Ishikawa (cell line): ENCODE data around the gene PIANP.

Source experiments
- CEBPB ChIP-seq: IDR thresholded peaks from 2 replicates; pipeline ENCODE4 v1.6.1; 2012
- CREB1 ChIP-seq: IDR thresholded peaks from 2 replicates; pipeline ENCODE4 v1.6.1; 2012; ENCODE audit warnings: low read depth
- EGR1 ChIP-seq: IDR thresholded peaks from 2 replicates; pipeline ENCODE4 v1.6.1; 2012
- EP300 ChIP-seq: IDR thresholded peaks from 2 replicates; pipeline ENCODE4 v1.6.1; 2012; ENCODE audit warnings: borderline replicate concordance
- FOXM1 ChIP-seq: IDR thresholded peaks from 2 replicates; pipeline ENCODE4 v1.6.1; 2012; ENCODE audit warnings: low read depth, borderline replicate concordance
- NFIC ChIP-seq: IDR thresholded peaks from 2 replicates; pipeline ENCODE4 v1.6.1; 2012
- RAD21 ChIP-seq: IDR thresholded peaks from 2 replicates; pipeline ENCODE4 v1.6.1; 2012; ENCODE audit warnings: low read depth
- TAF1 ChIP-seq: IDR thresholded peaks from 2 replicates; pipeline ENCODE4 v1.6.1; 2012; ENCODE audit warnings: low read depth, mild to moderate bottlenecking
- TCF12 ChIP-seq: IDR thresholded peaks from 2 replicates; pipeline ENCODE4 v1.6.1; 2012; ENCODE audit warnings: low read depth
- TEAD4 ChIP-seq: IDR thresholded peaks from 2 replicates; pipeline ENCODE4 v1.6.1; 2012
- YY1 ChIP-seq: IDR thresholded peaks from 2 replicates; pipeline ENCODE4 v1.6.1; 2012; ENCODE audit warnings: low read depth
- ZBTB7A ChIP-seq: IDR thresholded peaks from 2 replicates; pipeline ENCODE4 v1.6.1; 2012; ENCODE audit warnings: low read depth
- TF ChIP-seq, protein P1 (sequence below): IDR thresholded peaks from 2 replicates; pipeline ENCODE4 v1.6.1; 2012
- TF ChIP-seq, protein P2 (sequence below): IDR thresholded peaks from 2 replicates; pipeline ENCODE4 v1.6.1; 2012
- TF ChIP-seq, protein P3 (sequence below): IDR thresholded peaks from 2 replicates; pipeline ENCODE4 v1.6.1; 2012; ENCODE audit warnings: low read depth, mild to moderate bottlenecking

PIANP gene, protein sequence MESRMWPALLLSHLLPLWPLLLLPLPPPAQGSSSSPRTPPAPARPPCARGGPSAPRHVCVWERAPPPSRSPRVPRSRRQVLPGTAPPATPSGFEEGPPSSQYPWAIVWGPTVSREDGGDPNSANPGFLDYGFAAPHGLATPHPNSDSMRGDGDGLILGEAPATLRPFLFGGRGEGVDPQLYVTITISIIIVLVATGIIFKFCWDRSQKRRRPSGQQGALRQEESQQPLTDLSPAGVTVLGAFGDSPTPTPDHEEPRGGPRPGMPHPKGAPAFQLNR

DNA sequence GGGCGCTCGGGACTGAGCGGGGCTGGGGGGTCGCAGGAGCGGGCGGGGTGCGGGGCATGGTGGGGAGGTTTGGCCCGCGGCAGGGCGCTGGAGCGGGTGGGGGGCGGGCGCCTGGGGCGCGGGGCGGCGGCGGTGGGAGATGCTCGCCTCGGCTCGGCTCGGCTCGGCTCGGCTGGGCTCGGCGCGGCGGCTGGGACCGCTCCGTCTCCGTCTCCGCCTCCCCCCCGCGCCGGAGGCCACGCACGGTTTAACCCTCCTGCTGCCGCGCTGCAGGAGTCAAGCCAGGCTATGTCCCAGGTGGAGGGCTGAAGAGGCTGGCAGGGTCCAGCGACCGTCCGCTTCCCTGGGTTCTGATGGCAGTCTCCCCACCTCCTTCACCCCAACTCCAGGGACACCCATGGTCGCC, at the start of gene PIANP:
PIANP (minus strand) TSS at position 170 of the 406 bp plus-strand sequence. CDS start 2,754 bp downstream, outside the sequence.
- TF ChIP-seq, protein P1, sequence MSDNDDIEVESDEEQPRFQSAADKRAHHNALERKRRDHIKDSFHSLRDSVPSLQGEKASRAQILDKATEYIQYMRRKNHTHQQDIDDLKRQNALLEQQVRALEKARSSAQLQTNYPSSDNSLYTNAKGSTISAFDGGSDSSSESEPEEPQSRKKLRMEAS: no peak
- TF ChIP-seq EP300 (no peak), TAF1 (no peak), EGR1 (no peak), CEBPB (no peak), ZBTB7A (0 out of 2 replicates have a peak, but pooled peaks have one; percentile 21)
- TF ChIP-seq, protein P2, sequence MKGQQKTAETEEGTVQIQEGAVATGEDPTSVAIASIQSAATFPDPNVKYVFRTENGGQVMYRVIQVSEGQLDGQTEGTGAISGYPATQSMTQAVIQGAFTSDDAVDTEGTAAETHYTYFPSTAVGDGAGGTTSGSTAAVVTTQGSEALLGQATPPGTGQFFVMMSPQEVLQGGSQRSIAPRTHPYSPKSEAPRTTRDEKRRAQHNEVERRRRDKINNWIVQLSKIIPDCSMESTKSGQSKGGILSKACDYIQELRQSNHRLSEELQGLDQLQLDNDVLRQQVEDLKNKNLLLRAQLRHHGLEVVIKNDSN: no peak

DNA sequence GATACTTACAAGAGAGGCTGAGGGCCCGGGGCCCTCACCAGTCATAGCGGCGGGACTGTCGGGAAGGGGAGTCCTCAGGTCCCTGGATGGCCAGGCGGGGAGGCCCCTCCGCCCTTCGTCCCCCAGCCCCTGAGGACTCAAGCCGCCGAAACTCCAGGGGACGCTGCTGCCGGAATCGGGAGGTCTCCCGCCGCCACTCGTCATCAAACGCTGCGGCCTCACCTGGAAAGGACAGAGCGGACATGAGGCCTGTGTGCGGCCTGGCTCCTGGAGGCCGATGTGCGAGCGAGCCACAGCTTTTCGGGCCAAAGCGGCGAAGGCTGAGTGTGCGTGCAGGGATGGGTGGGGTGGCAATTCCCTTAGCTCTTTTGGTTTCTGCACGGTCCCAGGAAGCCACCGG, 48.1 kb upstream of the PIANP start:
- TF ChIP-seq, protein P1: no peak
- TF ChIP-seq, protein P2: no peak
- TF ChIP-seq FOXM1: no peak
- no peak for TF ChIP-seq TCF12
- no peak for TF ChIP-seq EGR1
- no peak for TF ChIP-seq TEAD4
- TF ChIP-seq, protein P3, sequence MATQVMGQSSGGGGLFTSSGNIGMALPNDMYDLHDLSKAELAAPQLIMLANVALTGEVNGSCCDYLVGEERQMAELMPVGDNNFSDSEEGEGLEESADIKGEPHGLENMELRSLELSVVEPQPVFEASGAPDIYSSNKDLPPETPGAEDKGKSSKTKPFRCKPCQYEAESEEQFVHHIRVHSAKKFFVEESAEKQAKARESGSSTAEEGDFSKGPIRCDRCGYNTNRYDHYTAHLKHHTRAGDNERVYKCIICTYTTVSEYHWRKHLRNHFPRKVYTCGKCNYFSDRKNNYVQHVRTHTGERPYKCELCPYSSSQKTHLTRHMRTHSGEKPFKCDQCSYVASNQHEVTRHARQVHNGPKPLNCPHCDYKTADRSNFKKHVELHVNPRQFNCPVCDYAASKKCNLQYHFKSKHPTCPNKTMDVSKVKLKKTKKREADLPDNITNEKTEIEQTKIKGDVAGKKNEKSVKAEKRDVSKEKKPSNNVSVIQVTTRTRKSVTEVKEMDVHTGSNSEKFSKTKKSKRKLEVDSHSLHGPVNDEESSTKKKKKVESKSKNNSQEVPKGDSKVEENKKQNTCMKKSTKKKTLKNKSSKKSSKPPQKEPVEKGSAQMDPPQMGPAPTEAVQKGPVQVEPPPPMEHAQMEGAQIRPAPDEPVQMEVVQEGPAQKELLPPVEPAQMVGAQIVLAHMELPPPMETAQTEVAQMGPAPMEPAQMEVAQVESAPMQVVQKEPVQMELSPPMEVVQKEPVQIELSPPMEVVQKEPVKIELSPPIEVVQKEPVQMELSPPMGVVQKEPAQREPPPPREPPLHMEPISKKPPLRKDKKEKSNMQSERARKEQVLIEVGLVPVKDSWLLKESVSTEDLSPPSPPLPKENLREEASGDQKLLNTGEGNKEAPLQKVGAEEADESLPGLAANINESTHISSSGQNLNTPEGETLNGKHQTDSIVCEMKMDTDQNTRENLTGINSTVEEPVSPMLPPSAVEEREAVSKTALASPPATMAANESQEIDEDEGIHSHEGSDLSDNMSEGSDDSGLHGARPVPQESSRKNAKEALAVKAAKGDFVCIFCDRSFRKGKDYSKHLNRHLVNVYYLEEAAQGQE: no peak
- no peak for TF ChIP-seq TAF1
- no peak for TF ChIP-seq EP300
- no peak for TF ChIP-seq NFIC
- TF ChIP-seq YY1: no peak
- TF ChIP-seq ZBTB7A: no peak

DNA sequence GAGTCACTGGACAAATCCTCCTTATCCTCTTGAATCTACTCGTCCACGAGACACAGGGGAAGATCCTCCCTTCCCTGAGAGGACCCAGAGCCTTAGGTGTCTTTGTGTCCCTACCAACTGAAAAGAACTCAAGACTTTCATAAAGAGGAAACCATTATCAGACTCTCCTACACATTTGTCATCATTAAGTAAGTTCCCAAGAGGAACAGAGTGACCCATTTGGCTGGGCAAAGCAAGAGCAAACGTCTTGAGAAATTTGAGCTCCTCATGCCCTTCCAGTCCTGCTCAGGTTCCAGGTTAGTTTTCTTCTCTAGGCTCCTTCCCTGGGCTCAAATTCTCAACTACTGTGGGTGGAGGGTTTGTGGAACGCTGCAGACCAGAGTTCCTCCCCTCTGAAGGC, 46.6 kb upstream of the PIANP start:
- TF ChIP-seq NFIC (no peak), TEAD4 (no peak), TAF1 (no peak), YY1 (no peak)
- TF ChIP-seq, protein P3: no peak
- TF ChIP-seq, protein P1: no peak

DNA sequence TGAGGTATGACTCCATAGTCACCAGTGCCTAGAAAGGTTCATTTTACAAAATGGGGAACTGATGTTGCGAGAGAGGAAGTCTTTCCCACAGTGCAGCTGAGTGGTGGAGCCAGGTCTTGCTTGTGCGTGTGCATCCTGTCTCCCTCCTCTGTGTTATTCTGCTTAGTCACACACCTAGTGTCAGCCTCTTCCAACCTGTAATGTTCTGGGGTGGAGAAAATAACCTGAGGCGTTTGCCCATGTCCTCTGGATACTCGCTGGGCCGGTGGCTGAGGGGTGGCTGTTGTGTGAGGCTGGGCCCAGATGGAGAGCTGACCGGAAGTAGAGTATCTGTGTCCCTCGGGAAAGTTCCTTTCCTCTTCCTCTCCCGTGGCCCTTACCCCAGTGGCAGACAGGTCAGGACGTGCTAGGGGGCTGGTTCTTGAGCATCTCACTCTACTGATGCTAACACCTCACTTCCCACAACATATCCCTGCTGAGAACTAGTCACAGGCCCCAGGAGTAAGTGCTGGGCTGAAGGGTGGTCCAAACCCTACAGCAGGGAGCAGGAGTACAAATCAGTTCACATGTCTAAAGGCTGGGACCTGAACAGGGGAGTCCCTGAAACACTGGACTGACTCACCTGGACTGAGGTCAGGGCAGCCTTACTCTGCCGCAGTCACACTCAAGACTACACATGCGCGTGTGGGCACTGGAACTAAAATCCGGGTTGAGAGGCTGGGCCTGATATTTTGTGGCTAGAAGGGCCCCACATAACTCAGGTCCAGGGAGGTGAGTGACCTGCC, 45.3 kb upstream of the PIANP start:
- TF ChIP-seq TEAD4: no peak
- TF ChIP-seq, protein P1: no peak
- no peak for TF ChIP-seq YY1
- no peak for TF ChIP-seq ZBTB7A
- TF ChIP-seq TCF12: no peak
- no peak for TF ChIP-seq TAF1
- no peak for TF ChIP-seq RAD21

DNA sequence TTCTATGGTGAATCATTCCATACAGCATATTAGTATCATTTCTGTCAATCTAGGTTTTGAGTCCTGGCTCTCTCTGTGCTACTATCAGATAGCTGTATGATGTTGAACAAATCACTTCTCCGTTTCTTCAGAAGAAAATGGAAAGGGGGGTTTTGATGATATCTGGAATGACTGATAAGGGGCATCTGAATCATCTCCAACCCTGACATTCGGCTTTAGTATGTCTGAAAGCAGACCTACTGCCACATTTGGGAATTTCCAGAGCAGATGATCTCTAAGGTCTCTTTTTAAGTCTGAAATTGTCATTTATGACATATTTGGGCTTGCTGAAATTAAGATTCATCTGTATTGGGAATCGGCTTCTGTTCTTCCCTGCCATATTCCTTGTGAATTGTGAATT, 42.2 kb upstream of the PIANP start:
- TF ChIP-seq TAF1: no peak
- TF ChIP-seq, protein P1: no peak
- TF ChIP-seq CREB1: no peak
- no peak for TF ChIP-seq CEBPB
